WERI-Rb-1 (cell line): ENCODE data around the gene CENPK.

Experiments
- DNase-seq: peaks from one replicate; pipeline ENCODE4 v3.0.0-alpha.2; 2020
- H3K27ac ChIP-seq: fragments of 250-450 bp; sonication (Bioruptor Pico); 2 replicates; pipeline ENCODE4 v1.5.1; 2020; ENCODE audit warnings: mild to moderate bottlenecking, moderate library complexity
- H3K27me3 ChIP-seq: fragments of 250-450 bp; sonication (Bioruptor Pico); 2 replicates; pipeline ENCODE4 v1.5.1; 2021; ENCODE audit warnings: mild to moderate bottlenecking, low read depth, moderate library complexity; ENCODE audit not compliant: insufficient read depth, severe bottlenecking
- H3K36me3 ChIP-seq: fragments of 250-450 bp; sonication (Bioruptor Pico); 2 replicates; pipeline ENCODE4 v1.5.1; 2020; ENCODE audit warnings: mild to moderate bottlenecking, moderate library complexity
- H3K4me3 ChIP-seq: 2 replicates; pipeline ENCODE4 v1.5.1; 2011; ENCODE audit warnings: low read depth, mild to moderate bottlenecking, control low read depth, low read length
- H3K9me3 ChIP-seq: fragments of 250-450 bp; sonication (Bioruptor Pico); 2 replicates; pipeline ENCODE4 v1.5.1; 2021; ENCODE audit warnings: mild to moderate bottlenecking, moderate library complexity; ENCODE audit not compliant: severe bottlenecking
- TF ChIP-seq, protein P1 (sequence below): IDR thresholded peaks from 2 replicates; pipeline ENCODE4 v1.5.1; 2011; ENCODE audit warnings: low read depth, mild to moderate bottlenecking, control low read depth, inconsistent platforms, low read length

CENPK gene

DNA sequence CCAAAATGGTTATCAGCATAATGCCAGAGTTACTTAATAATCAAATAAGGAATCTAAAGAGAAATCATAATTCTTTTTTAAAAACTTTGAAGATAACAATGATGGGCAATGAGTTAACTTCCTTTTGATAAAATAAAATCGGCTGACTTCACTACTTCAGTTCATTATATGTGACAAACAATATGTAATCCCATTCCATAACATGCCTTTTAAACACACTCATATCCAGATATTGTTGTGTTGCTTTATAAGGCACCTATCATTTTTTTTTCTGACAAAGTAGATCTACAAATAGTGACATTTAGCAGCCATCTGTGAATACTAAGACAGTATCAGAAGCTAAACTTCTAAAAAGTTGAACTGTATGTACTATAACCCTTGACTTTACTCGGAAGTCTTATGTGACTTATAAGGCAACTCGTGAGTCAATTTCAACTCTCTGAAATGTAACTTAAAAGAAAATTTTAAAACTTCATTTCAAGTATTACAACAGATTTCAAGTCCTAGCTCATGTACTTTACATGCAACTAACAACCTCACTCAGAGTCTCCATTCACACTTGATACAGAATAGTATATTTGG is 88.7 kb downstream of the CENPK start:
- Histone ChIP-seq H3K4me3 (no peak overlapping the region), H3K36me3 (no peaks in the 10 kb centered on the region), H3K9me3 (no peaks in the 10 kb centered on the region), H3K27ac (no peak overlapping the region), H3K27me3 (no peaks in the 10 kb centered on the region)
- DNase-seq: no peak
- TF ChIP-seq, protein P1, sequence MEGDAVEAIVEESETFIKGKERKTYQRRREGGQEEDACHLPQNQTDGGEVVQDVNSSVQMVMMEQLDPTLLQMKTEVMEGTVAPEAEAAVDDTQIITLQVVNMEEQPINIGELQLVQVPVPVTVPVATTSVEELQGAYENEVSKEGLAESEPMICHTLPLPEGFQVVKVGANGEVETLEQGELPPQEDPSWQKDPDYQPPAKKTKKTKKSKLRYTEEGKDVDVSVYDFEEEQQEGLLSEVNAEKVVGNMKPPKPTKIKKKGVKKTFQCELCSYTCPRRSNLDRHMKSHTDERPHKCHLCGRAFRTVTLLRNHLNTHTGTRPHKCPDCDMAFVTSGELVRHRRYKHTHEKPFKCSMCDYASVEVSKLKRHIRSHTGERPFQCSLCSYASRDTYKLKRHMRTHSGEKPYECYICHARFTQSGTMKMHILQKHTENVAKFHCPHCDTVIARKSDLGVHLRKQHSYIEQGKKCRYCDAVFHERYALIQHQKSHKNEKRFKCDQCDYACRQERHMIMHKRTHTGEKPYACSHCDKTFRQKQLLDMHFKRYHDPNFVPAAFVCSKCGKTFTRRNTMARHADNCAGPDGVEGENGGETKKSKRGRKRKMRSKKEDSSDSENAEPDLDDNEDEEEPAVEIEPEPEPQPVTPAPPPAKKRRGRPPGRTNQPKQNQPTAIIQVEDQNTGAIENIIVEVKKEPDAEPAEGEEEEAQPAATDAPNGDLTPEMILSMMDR: no peak

DNA sequence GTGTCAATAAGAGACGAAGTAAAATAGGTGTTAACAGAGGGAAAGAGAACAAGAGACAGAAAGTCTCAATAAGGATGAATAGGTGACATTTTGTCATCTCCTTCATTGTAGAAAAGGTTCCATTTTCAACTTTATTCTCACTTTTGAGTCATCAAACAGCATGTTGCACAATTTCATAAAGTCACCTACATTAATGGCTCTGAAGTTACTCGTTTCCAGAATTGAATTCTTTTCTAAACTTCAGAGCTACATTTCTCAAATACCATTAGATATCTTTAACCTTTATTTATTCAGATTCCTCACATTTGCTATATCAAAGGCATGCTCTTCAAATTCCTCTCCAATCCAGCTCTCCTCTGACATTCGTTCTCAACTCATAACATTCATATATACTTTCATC is 94.3 kb downstream of the CENPK start:
- no peak for DNase-seq
- Histone ChIP-seq H3K9me3 (no peaks in the 10 kb centered on the region), H3K27ac (no peak overlapping the region), H3K36me3 (no peaks in the 10 kb centered on the region), H3K27me3 (no peaks in the 10 kb centered on the region), H3K4me3 (no peak overlapping the region)
- TF ChIP-seq, protein P1: no peak
